Stimulated activated CD4-positive, alpha-beta T cell treated with anti-CD3 and anti-CD28 coated beads, Interleukin-12 subunit alpha, Interleukin-12 subunit beta, amount 100 ng/mL, for 4 hours (primary cell): ENCODE measurements around the gene TEX51.

Source experiments
- DNase-seq: peaks from one replicate; pipeline ENCODE4 v3.0.0-alpha.2; 2020

Gene TEX51

GRCh38 chr2:126915903-126916302 is 17.2 kb downstream of the TEX51 start:
- DNase-seq: no peak

GRCh38 chr2:126916744-126917143 is 18.1 kb downstream of the TEX51 start:
- no peak for DNase-seq

GRCh38 chr2:126921066-126921465 is 22.4 kb downstream of the TEX51 start:
- no peak for DNase-seq

GRCh38 chr2:126930970-126931590 is 32.4 kb downstream of the TEX51 start:
- no peak for DNase-seq

- no peak for DNase-seq
Observed at GRCh38 chr2:126932529-126932928, 33.8 kb downstream of the TEX51 start.

GRCh38 chr2:126932966-126933710 is 34.4 kb downstream of the TEX51 start:
- DNase-seq: no peak

- no peak for DNase-seq
Observed at GRCh38 chr2:126933711-126934091, 35.0 kb downstream of the TEX51 start.

- DNase-seq: no peak
Observed at GRCh38 chr2:126934809-126935208, 36.1 kb downstream of the TEX51 start.

GRCh38 chr2:126935774-126936173 is 37.1 kb downstream of the TEX51 start:
- no peak for DNase-seq

GRCh38 chr2:126936219-126936723 is 37.6 kb downstream of the TEX51 start:
- no peak for DNase-seq

GRCh38 chr2:126940331-126940730 is 41.6 kb downstream of the TEX51 start:
- DNase-seq: no peak

- DNase-seq: no peak
Observed at GRCh38 chr2:126942427-126943203, 43.9 kb downstream of the TEX51 start.

GRCh38 chr2:126943612-126944348 is 45.1 kb downstream of the TEX51 start:
- DNase-seq: no peak

- no peak for DNase-seq
Observed at GRCh38 chr2:126945118-126945517, 46.4 kb downstream of the TEX51 start.

GRCh38 chr2:126946318-126947102 is 47.8 kb downstream of the TEX51 start:
- no peak for DNase-seq

GRCh38 chr2:126947103-126947429 is 48.4 kb downstream of the TEX51 start:
- DNase-seq: no peak

GRCh38 chr2:126949775-126950174 is 51.1 kb downstream of the TEX51 start:
- DNase-seq: no peak

GRCh38 chr2:126950504-126950903 is 51.8 kb downstream of the TEX51 start:
- DNase-seq: no peak
